GM23248 (cell line): ENCODE data around the gene PTPN7. TPM values are rescaled to one million over a fixed set of nuclear protein-coding genes. Genes with fewer than 3 reads are reported as not detected.

Source experiments
- DNase-seq: peaks from one replicate; pipeline ENCODE4 v3.0.0-alpha.2; 2015
- H2AFZ ChIP-seq: fragments of 200-600 bp; sonication (generic); 2 replicates; pipeline ENCODE4 v1.6.1; 2016; ENCODE audit warnings: antibody characterized with exemption
- H3F3A ChIP-seq: fragments of 200-600 bp; sonication (generic); 2 replicates; pipeline ENCODE4 v1.6.1; 2016; ENCODE audit warnings: mild to moderate bottlenecking, antibody characterized with exemption, mixed run types; ENCODE audit not compliant: insufficient read depth
- H3K27ac ChIP-seq: fragments of 200-600 bp; sonication (generic); 2 replicates; pipeline ENCODE4 v1.5.1; 2016; ENCODE audit warnings: mild to moderate bottlenecking
- H3K27me3 ChIP-seq: fragments of 200-600 bp; sonication (generic); replicated peaks from 2 replicates; pipeline ENCODE4 v1.6.1; 2016; ENCODE audit warnings: mild to moderate bottlenecking; ENCODE audit not compliant: insufficient read depth
- H3K36me3 ChIP-seq: fragments of 200-600 bp; sonication (generic); 2 replicates; pipeline ENCODE4 v1.6.1; 2016; ENCODE audit warnings: low read depth, mild to moderate bottlenecking
- H3K4me1 ChIP-seq: fragments of 200-600 bp; sonication (generic); 2 replicates; pipeline ENCODE4 v1.6.1; 2016; ENCODE audit warnings: mild to moderate bottlenecking; ENCODE audit not compliant: insufficient read depth
- H3K4me2 ChIP-seq: fragments of 200-600 bp; sonication (generic); one replicate; pipeline ENCODE4 v1.6.1; 2016; ENCODE audit warnings: mild to moderate bottlenecking; ENCODE audit not compliant: unreplicated experiment
- H3K4me3 ChIP-seq: fragments of 200-600 bp; sonication (generic); 2 replicates; pipeline ENCODE4 v1.5.1; 2016; ENCODE audit warnings: mild to moderate bottlenecking
- H3K79me2 ChIP-seq: fragments of 200-600 bp; sonication (generic); 2 replicates; pipeline ENCODE4 v1.6.1; 2016; ENCODE audit warnings: mild to moderate bottlenecking; ENCODE audit not compliant: insufficient read depth
- H3K9ac ChIP-seq: fragments of 200-600 bp; sonication (generic); 2 replicates; pipeline ENCODE4 v1.6.1; 2016; ENCODE audit warnings: mild to moderate bottlenecking
- H3K9me2 ChIP-seq: fragments of 200-600 bp; sonication (generic); 2 replicates; pipeline ENCODE4 v1.6.1; 2016; ENCODE audit warnings: mixed run types, mild to moderate bottlenecking, moderate library complexity; ENCODE audit not compliant: insufficient read depth
- H3K9me3 ChIP-seq: fragments of 200-600 bp; sonication (generic); one replicate; pipeline ENCODE4 v1.6.1; 2017; ENCODE audit warnings: low read depth
- H4K20me1 ChIP-seq: fragments of 200-600 bp; sonication (generic); 2 replicates; pipeline ENCODE4 v1.6.0; 2016; ENCODE audit not compliant: insufficient read depth
- EZH2 ChIP-seq: fragments of 200-600 bp; sonication (generic); IDR thresholded peaks from 2 replicates; pipeline ENCODE4 v1.6.1; 2018; ENCODE audit warnings: antibody characterized with exemption, mild to moderate bottlenecking; ENCODE audit not compliant: insufficient read depth, poor library complexity, severe bottlenecking
- EZH2phosphoT487 ChIP-seq: fragments of 200-600 bp; sonication (generic); IDR thresholded peaks from 2 replicates; pipeline ENCODE4 v1.6.1; 2018; ENCODE audit warnings: antibody characterized with exemption, moderate library complexity, mild to moderate bottlenecking, low read depth; ENCODE audit not compliant: insufficient read depth
- WGBS, 2 experiments: methylation state at CpG; one replicate each; pipeline ENCODE4 v1.1.6; 2015 to 2017; ENCODE audit warnings: low lambda C conversion rate in 2 of 2, low coverage in 1 of 2; ENCODE audit errors: missing lambda C conversion rate in 2 of 2; 5-methylcytosine and 5-hydroxymethylcytosine counted together
- in situ Hi-C: fragments of 300-500 bp; cut with MboI; formaldehyde crosslinking; loops from 2 replicates; pipeline ENCODE4 v1.15.0; 2020
- polyA plus RNA-seq: library from polyadenylated mRNA; unstranded; fragments of >200 nt; fragmentation: Nextera tagmentation; extraction: Ambion mirVana; gene quantifications from 2 replicates; pipeline ENCODE4 v1.2.1, GENCODE V29; 2016
- total RNA-seq: library from RNA; depleted of rRNA; stranded (reverse); fragments of >200 nt; shearing (Covaris generic); gene quantifications from 2 replicates; pipeline ENCODE4 v1.2.3, GENCODE V29; 2014; rRNA removed

PTPN7 gene
- total RNA-seq (not detected in 2 replicates), polyA plus RNA-seq (0.16 TPM in 1 of 2 replicates, not detected in the other)

DNA sequence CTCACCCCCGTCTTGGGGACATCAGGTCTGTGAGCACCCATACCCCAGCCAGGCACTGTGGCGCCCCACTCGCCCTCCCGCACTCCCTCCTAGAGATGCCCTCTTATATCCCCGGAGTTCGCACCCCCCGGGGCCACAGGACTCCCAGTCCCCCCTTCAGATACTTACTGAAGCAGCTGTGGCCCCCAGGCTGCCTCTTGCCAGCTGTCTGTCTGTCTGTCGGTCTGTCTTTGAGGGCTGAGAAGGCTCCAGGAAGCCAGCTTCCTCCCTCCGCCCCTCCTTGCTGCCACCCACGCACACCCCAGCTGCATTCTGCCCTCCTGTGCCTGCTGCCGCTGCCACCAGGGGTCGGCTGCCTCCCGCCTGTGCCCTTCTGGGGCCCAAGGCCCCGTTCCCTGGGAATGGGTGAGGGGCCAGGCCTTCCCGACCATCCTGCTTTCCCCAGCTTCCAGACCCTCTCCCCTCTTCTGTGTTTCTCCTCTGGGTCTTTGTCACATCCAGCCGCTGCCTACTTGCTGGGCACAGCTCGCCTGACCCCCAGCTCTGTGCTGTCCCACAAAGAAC lies at the start of gene PTPN7:
Gene PTPN7, minus strand, starts transcription at position 226 of the 564 bp plus-strand sequence. CDS start 1,200 bp downstream, outside the sequence.
- DNase-seq = no peak
- Histone ChIP-seq H3K4me2 (no peak within 1 kb of the TSS), H3K4me3 (no peak within 1 kb of the TSS), H3K27ac (no peak within 1 kb of the TSS), H3K9me3 (no peaks in the 10 kb centered on the region), H3K9me2 (no peaks in the 10 kb centered on the region), H2AFZ (no peak within 1 kb of the TSS), H3K36me3 (no peaks in the 10 kb centered on the region), H3K79me2 (no peaks in the 10 kb centered on the region), H3K27me3 (no peaks in the 10 kb centered on the region), H3K4me1 (no peaks in the 10 kb centered on the region), H3F3A (no peaks in the 10 kb centered on the region), H4K20me1 (no peaks in the 10 kb centered on the region), H3K9ac (no peak within 1 kb of the TSS)
- in situ Hi-C loops = no loop called here
- TF ChIP-seq EZH2phosphoT487 = no peak
- TF ChIP-seq EZH2 = no peak
- WGBS, 2 experiments = 73 to 80% methylated on average over 14 to 17 of the region's 17 CpGs

DNA sequence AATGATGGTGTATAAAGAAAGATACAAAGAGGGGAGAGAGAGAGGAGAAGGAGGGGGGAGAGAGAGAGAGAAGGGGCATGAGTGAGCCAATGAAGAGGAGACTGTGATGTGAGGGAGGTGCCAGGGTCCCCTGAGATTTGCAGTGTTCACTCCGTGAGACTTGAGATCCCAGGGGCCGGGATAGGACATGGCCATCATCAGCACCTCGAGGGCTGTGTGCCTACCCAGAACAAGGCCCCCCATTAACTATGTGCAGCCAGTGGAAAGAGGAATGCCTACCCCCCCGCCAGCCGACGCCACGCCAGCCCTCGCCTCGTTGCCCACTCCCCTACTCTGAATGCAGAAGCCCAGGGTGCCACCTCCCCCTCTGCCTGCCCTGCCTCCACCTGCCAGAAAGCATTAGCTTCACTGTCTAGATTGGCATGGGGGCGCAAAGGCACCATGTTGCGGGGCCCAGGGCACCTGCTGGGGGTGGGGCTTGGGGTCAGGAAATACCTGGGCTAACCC lies 48.0 kb upstream of the PTPN7 start:
- Histone ChIP-seq H3K9ac (no peak overlapping the region), H3K9me3 (no peaks in the 10 kb centered on the region), H3K9me2 (no peaks in the 10 kb centered on the region), H3K4me2 (no peak overlapping the region), H4K20me1 (no peaks in the 10 kb centered on the region), H3K79me2 (no peaks in the 10 kb centered on the region), H2AFZ (no peak overlapping the region), H3F3A (no peaks in the 10 kb centered on the region), H3K4me1 (no peaks in the 10 kb centered on the region), H3K27ac (no peak overlapping the region), H3K4me3 (no peak overlapping the region), H3K36me3 (no peaks in the 10 kb centered on the region), H3K27me3 (peaks cover 49% of the 10 kb centered on the region)
- 52 to 64% methylated on average over 11 of the region's 11 CpGs for WGBS, 2 experiments
- in situ Hi-C loops = no loop called here
- DNase-seq = no peak
- no peak for TF ChIP-seq EZH2
- no peak for TF ChIP-seq EZH2phosphoT487

DNA sequence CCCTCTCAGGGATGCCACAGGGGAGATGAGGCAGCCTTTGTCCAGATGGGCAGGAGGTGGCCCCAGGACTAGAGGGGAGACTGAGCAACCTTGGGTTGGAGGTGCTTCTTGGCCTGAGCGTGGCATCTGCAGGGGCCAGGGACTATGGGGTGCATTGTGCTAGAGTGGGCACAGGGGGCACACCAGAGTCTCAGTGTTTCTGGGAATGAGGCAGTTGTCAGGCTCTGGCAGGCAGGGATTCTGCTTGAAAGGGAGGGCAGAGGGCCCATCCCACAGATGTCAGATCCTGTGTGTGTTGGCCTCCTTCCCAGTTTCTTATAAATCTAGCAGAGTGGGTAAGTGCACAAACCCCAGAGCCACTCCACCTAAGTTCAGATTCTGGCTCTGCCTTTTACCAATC lies 46.9 kb upstream of the PTPN7 start:
- no peak overlapping the region for H3K9ac ChIP-seq
- no peak overlapping the region for H3K4me3 ChIP-seq
- no peak overlapping the region for H3K4me2 ChIP-seq
- in situ Hi-C loops = no loop called here
- H3F3A ChIP-seq = no peaks in the 10 kb centered on the region
- H3K4me1 ChIP-seq = no peaks in the 10 kb centered on the region
- H3K27me3 ChIP-seq = peaks cover 39% of the 10 kb centered on the region
- H4K20me1 ChIP-seq = no peaks in the 10 kb centered on the region
- H3K9me3 ChIP-seq = no peaks in the 10 kb centered on the region
- WGBS, 2 experiments = 57% methylated on average over 1 of the region's 1 CpG; no CpG with 5 or more reads in 1 of the 2 experiments
- H3K9me2 ChIP-seq = no peaks in the 10 kb centered on the region
- H3K36me3 ChIP-seq = no peaks in the 10 kb centered on the region
- TF ChIP-seq EZH2phosphoT487 (no peak), EZH2 (no peak)
- H3K79me2 ChIP-seq = no peaks in the 10 kb centered on the region
- no peak overlapping the region for H3K27ac ChIP-seq
- no peak overlapping the region for H2AFZ ChIP-seq
- peak; percentile 62 for DNase-seq

DNA sequence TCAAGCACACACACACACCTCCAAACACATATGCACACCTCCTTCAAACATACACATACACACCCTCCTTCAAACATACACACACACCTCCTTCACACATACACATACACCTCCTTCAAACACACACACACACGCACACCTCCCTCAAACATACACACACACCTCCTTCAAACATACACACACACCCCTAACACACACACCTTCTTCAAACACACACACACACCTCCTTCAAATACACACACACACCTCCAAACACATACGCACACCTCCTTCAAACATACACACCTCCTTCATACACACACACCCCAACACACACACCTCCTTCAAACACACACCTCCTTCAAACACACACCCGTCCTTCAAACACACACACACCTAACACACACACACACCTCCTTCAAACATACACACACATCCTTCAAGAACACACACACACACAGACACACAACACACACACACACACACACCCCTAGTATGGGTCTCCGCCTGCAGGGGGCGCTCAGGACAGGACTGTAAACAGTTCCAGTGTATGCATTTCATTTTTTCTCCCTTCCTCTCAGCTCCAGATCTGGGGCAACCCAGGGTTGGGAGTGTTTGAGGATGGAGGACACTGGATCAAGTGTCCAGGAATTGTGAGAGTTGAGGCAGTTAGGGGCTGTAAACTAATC lies 45.3 kb upstream of the PTPN7 start:
- H3K27me3 ChIP-seq = peaks cover 24% of the 10 kb centered on the region
- H3K27ac ChIP-seq = no peak overlapping the region
- H4K20me1 ChIP-seq = no peaks in the 10 kb centered on the region
- H3K9me2 ChIP-seq = no peaks in the 10 kb centered on the region
- TF ChIP-seq EZH2 = no peak
- no peak for TF ChIP-seq EZH2phosphoT487
- in situ Hi-C loops = no loop called here
- no peaks in the 10 kb centered on the region for H3K9me3 ChIP-seq
- no peak overlapping the region for H2AFZ ChIP-seq
- DNase-seq = no peak
- no peak overlapping the region for H3K4me3 ChIP-seq
- no peak overlapping the region for H3K4me2 ChIP-seq
- no peaks in the 10 kb centered on the region for H3K36me3 ChIP-seq
- no peaks in the 10 kb centered on the region for H3F3A ChIP-seq
- no peaks in the 10 kb centered on the region for H3K4me1 ChIP-seq
- H3K79me2 ChIP-seq = no peaks in the 10 kb centered on the region
- WGBS, 2 experiments = 29 to 52% methylated on average over 3 to 5 of the region's 5 CpGs
- no peak overlapping the region for H3K9ac ChIP-seq
